ENCODE data around the gene RELB. TPM values are rescaled to one million over a fixed set of nuclear protein-coding genes. Genes with fewer than 3 reads are reported as not detected.

Gene RELB
- total and polyA plus RNA-seq, 2 of the 4 experiments (the other 2 are of a cell fraction) = 5.0 to 17.2 TPM

DNA sequence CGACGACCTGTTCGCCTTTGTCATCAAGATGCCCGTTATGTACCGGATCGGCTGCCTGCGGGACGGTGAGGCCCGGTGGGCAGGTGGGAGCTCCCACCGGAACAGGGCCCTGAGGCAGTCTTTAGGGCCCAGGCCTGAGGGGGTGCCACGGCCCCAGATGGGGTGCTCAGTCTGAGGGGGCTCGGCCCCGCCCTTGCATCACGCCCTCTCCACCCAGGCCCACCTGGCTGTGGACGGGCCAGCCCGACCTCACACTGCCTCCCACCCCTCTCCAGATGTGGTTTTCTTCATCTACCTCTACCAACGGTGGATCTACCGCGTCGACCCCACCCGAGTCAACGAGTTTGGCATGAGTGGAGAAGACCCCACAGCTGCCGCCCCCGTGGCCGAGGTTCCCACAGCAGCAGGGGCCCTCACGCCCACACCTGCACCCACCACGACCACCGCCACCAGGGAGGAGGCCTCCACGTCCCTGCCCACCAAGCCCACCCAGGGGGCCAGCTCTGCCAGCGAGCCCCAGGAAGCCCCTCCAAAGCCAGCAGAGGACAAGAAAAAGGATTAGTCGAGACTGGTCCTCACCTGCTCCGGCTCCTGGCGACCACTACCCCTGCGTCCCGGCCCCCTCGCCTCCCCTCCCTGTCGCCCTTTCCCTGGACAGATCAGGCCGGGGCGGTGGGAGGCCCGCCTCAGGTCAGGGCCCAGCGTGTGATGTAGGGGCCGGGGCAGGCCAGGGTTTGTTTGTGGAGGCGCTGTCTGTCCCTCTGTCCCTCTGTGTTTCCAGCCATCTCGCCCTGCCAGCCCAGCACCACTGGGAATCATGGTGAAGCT is 8.7 kb upstream of the RELB start:
- ChIA-PET POLR2A (ENCODE audit: unreplicated experiment) (no interaction called here), CTCF (no interaction called here)
- 0 out of 4 replicates have a peak, but pooled peaks cover 0 to 8% of the 10 kb centered on the region in 2 experiments for H3K79me1 ChIP-seq (ENCODE audit: low read depth in 1 of 2, low read length in 2 of 2)
- H2AFZ ChIP-seq (replicated peaks; ENCODE audit: low read length, poor library complexity) = no peak overlapping the region
- H3K27ac ChIP-seq (ENCODE audit: insufficient read depth, low read length) = no peak overlapping the region
- no peak overlapping the region for H4K5ac ChIP-seq (ENCODE audit: low read depth, low read length)
- dilution Hi-C loops (cut with HindIII; ENCODE audit: low sequenced_read_pairs, unreplicated experiment) (no loop called here), in situ Hi-C loops (cut with MboI; ENCODE audit: low sequenced_read_pairs) (no loop called here), intact Hi-C loops (cut with micrococcal nuclease) (no loop called here)
- no peak overlapping the region for H2BK20ac ChIP-seq (ENCODE audit: low read depth, low read length)
- H2BK120ac ChIP-seq (ENCODE audit: low read depth, low read length) = no peak overlapping the region
- H3K56ac ChIP-seq (ENCODE audit: extremely low read depth, insufficient read depth, low read length) = no peak overlapping the region
- 98% methylated on average over 17 of the region's 44 CpGs; no CpG with 5 or more reads in 1 of the 2 experiments for WGBS, 2 experiments (ENCODE audit: extremely low coverage in 2 of 2, insufficient read length in 1 of 2)
- no peaks in the 10 kb centered on the region for H3K4me1 ChIP-seq (ENCODE audit: control insufficient read depth, insufficient read depth, low read length)
- H3K14ac ChIP-seq (replicated peaks; ENCODE audit: low read depth, low read length) = no peak overlapping the region
- peaks cover 5% of the 10 kb centered on the region; the same call in 1 of the 2 replicates for H3K9me1 ChIP-seq (ENCODE audit: insufficient read depth, low read length)
- H3K4me2 ChIP-seq (ENCODE audit: low read depth, low read length) = no peak overlapping the region
- no peak overlapping the region for H2AK5ac ChIP-seq (ENCODE audit: low read depth, low read length)
- H3K23ac ChIP-seq (ENCODE audit: low read depth, low read length) = no peak overlapping the region
- no peak overlapping the region for H3K4ac ChIP-seq (ENCODE audit: low read depth, low read length)
- peaks cover 14% of the 10 kb centered on the region for H4K20me1 ChIP-seq (ENCODE audit: insufficient read depth, low read length)
- H2AK9ac ChIP-seq (replicated peaks; ENCODE audit: low read depth, low read length, poor library complexity) = no peak overlapping the region
- H4K91ac ChIP-seq (ENCODE audit: insufficient read depth, low read depth, low read length) = no peak overlapping the region
- no TSS peak for BruUV-seq (replicated peaks)
- H3K18ac ChIP-seq (ENCODE audit: low read depth, low read length) = no peak overlapping the region
- no peaks in the 10 kb centered on the region for H3K9me3 ChIP-seq (ENCODE audit: control insufficient read depth, insufficient read depth, low read length)
- H3K9ac ChIP-seq (ENCODE audit: low read depth, low read length) = no peak overlapping the region
- TF ChIP-seq RAD21 (IDR thresholded peaks at IDR 0.05; ENCODE audit: low read length) (no peak), CEBPB (IDR thresholded peaks at IDR 0.05; ENCODE audit: low read depth, low read length) (no peak), CHD1 (IDR thresholded peaks at IDR 0.05; ENCODE audit: low read depth, low read length) (no peak), FOS (IDR thresholded peaks at IDR 0.05; ENCODE audit: low read depth, low read length) (no peak)
- TF ChIP-seq, protein P1, sequence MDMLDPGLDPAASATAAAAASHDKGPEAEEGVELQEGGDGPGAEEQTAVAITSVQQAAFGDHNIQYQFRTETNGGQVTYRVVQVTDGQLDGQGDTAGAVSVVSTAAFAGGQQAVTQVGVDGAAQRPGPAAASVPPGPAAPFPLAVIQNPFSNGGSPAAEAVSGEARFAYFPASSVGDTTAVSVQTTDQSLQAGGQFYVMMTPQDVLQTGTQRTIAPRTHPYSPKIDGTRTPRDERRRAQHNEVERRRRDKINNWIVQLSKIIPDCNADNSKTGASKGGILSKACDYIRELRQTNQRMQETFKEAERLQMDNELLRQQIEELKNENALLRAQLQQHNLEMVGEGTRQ (IDR thresholded peaks at IDR 0.05; ENCODE audit: low read depth, low read length) = no peak
- H3K27me3 ChIP-seq (ENCODE audit: control insufficient read depth, insufficient read depth, low read length) = no peaks in the 10 kb centered on the region
- no peak overlapping the region for H3K4me3 ChIP-seq (ENCODE audit: insufficient read depth, low read depth, low read length)
- peaks cover 49% of the 10 kb centered on the region for H3K36me3 ChIP-seq (ENCODE audit: control insufficient read depth, insufficient read depth, low read length)
- no peak overlapping the region for H4K8ac ChIP-seq (ENCODE audit: low read depth in 2 of 2, low read length in 2 of 2)
- DNase-seq (no peak), ATAC-seq (ENCODE audit: low read depth) (no peak)
- no peak overlapping the region for H2BK15ac ChIP-seq (ENCODE audit: low read depth, low read length)
- no peak overlapping the region for H2BK5ac ChIP-seq (ENCODE audit: low read depth, low read length, poor library complexity, severe bottlenecking)

All from IMR-90 (cell line).